HEK293 (cell line): ENCODE measurements around the gene SEC62.

Experiments
- GLIS1 ChIP-seq: fragments of 450-650 bp; formaldehyde crosslinking; IDR thresholded peaks from 2 replicates; pipeline ENCODE4 v1.5.1; 2016; ENCODE audit warnings: missing biosample characterization, missing genetic modification characterization
- MEIS1 ChIP-seq: sonication (generic); formaldehyde crosslinking; IDR thresholded peaks from 2 replicates; pipeline ENCODE4 v1.8.1; 2022; ENCODE audit warnings: missing genetic modification reagents, mild to moderate bottlenecking, borderline replicate concordance
- PRDM1 ChIP-seq: fragments of 450-650 bp; formaldehyde crosslinking; IDR thresholded peaks from 2 replicates; pipeline ENCODE4; 2016; ENCODE audit warnings: missing biosample characterization, missing genetic modification characterization
- SALL2 ChIP-seq: fragments of 450-650 bp; formaldehyde crosslinking; IDR thresholded peaks from 2 replicates; pipeline ENCODE4 v1.5.0; 2017; ENCODE audit warnings: missing biosample characterization, mild to moderate bottlenecking, missing genetic modification characterization, borderline replicate concordance
- ZEB2 ChIP-seq: fragments of 450-650 bp; formaldehyde crosslinking; IDR thresholded peaks from 2 replicates; pipeline ENCODE4 v1.5.1; 2016; ENCODE audit warnings: missing biosample characterization, missing genetic modification characterization
- ZFP3 ChIP-seq: fragments of 450-650 bp; formaldehyde crosslinking; IDR thresholded peaks from 2 replicates; pipeline ENCODE4 v1.5.1; 2016; ENCODE audit warnings: low read depth, missing biosample characterization, missing genetic modification characterization
- ZNF114 ChIP-seq: fragments of 450-650 bp; formaldehyde crosslinking; IDR thresholded peaks from 2 replicates; pipeline ENCODE4 v1.5.0; 2017; ENCODE audit warnings: missing biosample characterization, missing genetic modification characterization
- ZNF121 ChIP-seq: fragments of 450-650 bp; formaldehyde crosslinking; IDR thresholded peaks from 2 replicates; pipeline ENCODE4 v1.5.1; 2016; ENCODE audit warnings: missing biosample characterization, missing genetic modification characterization
- ZNF146 ChIP-seq: fragments of 450-650 bp; formaldehyde crosslinking; IDR thresholded peaks from 2 replicates; pipeline ENCODE4 v1.5.1; 2016; ENCODE audit warnings: missing biosample characterization, missing genetic modification characterization
- ZNF19 ChIP-seq: fragments of 450-650 bp; formaldehyde crosslinking; IDR thresholded peaks from 2 replicates; pipeline ENCODE4; 2016; ENCODE audit warnings: missing biosample characterization, missing genetic modification characterization, low read depth
- ZNF302 ChIP-seq: fragments of 450-650 bp; formaldehyde crosslinking; IDR thresholded peaks from 2 replicates; pipeline ENCODE4 v1.5.1; 2016; ENCODE audit warnings: missing biosample characterization, missing genetic modification characterization, low read depth
- ZNF391 ChIP-seq: fragments of 450-650 bp; formaldehyde crosslinking; IDR thresholded peaks from 2 replicates; pipeline ENCODE4 v1.5.1; 2016; ENCODE audit warnings: low read depth, missing biosample characterization, missing genetic modification characterization, borderline replicate concordance
- ZNF423 ChIP-seq: fragments of 450-650 bp; formaldehyde crosslinking; IDR thresholded peaks from 2 replicates; pipeline ENCODE4 v1.5.1; 2016; ENCODE audit warnings: missing biosample characterization, missing genetic modification characterization
- ZNF555 ChIP-seq: fragments of 450-650 bp; formaldehyde crosslinking; conservative IDR thresholded peaks from 2 replicates; pipeline ENCODE4 v1.5.1; 2017; ENCODE audit warnings: missing biosample characterization, mild to moderate bottlenecking, missing genetic modification characterization, inconsistent platforms
- ZNF560 ChIP-seq: fragments of 450-650 bp; formaldehyde crosslinking; IDR thresholded peaks from 2 replicates; pipeline ENCODE4 v1.5.1; 2017; ENCODE audit warnings: missing biosample characterization, missing genetic modification characterization, borderline replicate concordance
- ZNF629 ChIP-seq: fragments of 450-650 bp; formaldehyde crosslinking; IDR thresholded peaks from 2 replicates; pipeline ENCODE4 v1.5.1; 2017; ENCODE audit warnings: missing biosample characterization, missing genetic modification characterization
- ZNF660 ChIP-seq: fragments of 450-650 bp; IDR thresholded peaks from 2 replicates; pipeline ENCODE4 v1.5.1; 2018; ENCODE audit warnings: missing biosample characterization, mild to moderate bottlenecking, missing genetic modification characterization
- ZNF677 ChIP-seq: fragments of 450-650 bp; IDR thresholded peaks from 2 replicates; pipeline ENCODE4 v1.5.0; 2018; ENCODE audit warnings: missing biosample characterization, mild to moderate bottlenecking, missing genetic modification characterization, moderate library complexity
- ZNF707 ChIP-seq: fragments of 450-650 bp; formaldehyde crosslinking; IDR thresholded peaks from 2 replicates; pipeline ENCODE4 v1.5.1; 2016; ENCODE audit warnings: missing biosample characterization, missing genetic modification characterization
- ZSCAN30 ChIP-seq: fragments of 450-650 bp; IDR thresholded peaks from 2 replicates; pipeline ENCODE4 v1.5.1; 2018; ENCODE audit warnings: missing biosample characterization, mild to moderate bottlenecking, missing genetic modification characterization, moderate library complexity
- ZXDB ChIP-seq: fragments of 450-650 bp; formaldehyde crosslinking; IDR thresholded peaks from 2 replicates; pipeline ENCODE4 v1.5.1; 2016; ENCODE audit warnings: missing biosample characterization, missing genetic modification characterization
- TF ChIP-seq, protein P1 (sequence below): fragments of 450-650 bp; formaldehyde crosslinking; IDR thresholded peaks from 2 replicates; pipeline ENCODE4 v1.5.1; 2016; ENCODE audit warnings: missing biosample characterization, missing genetic modification characterization
- TF ChIP-seq, protein P2 (sequence below): fragments of 450-650 bp; formaldehyde crosslinking; IDR thresholded peaks from 2 replicates; pipeline ENCODE4 v1.5.1; 2016; ENCODE audit warnings: missing biosample characterization, missing genetic modification characterization
- TF ChIP-seq, protein P3 (sequence below): fragments of 450-650 bp; formaldehyde crosslinking; IDR thresholded peaks from 2 replicates; pipeline ENCODE4 v1.5.1; 2016; ENCODE audit warnings: missing biosample characterization, missing genetic modification characterization
- TF ChIP-seq, protein P4 (sequence below): fragments of 450-650 bp; formaldehyde crosslinking; IDR thresholded peaks from 2 replicates; pipeline ENCODE4 v1.5.1; 2016; ENCODE audit warnings: missing biosample characterization, missing genetic modification characterization
- TF ChIP-seq, protein P5 (sequence below): fragments of 450-650 bp; IDR thresholded peaks from 2 replicates; pipeline ENCODE4 v1.5.1; 2018; ENCODE audit warnings: missing biosample characterization, missing genetic modification characterization
- TF ChIP-seq, protein P6 (sequence below): fragments of 450-650 bp; formaldehyde crosslinking; IDR thresholded peaks from 2 replicates; pipeline ENCODE4 v1.5.1; 2016; ENCODE audit warnings: missing biosample characterization, missing genetic modification characterization
- TF ChIP-seq, protein P7 (sequence below): fragments of 450-650 bp; formaldehyde crosslinking; optimal IDR thresholded peaks from 2 replicates; pipeline ENCODE3; 2016; ENCODE audit warnings: missing biosample characterization, mild to moderate bottlenecking, missing genetic modification characterization
- TF ChIP-seq, protein P8 (sequence below): fragments of 450-650 bp; formaldehyde crosslinking; IDR thresholded peaks from 2 replicates; pipeline ENCODE4 v1.5.1; 2016; ENCODE audit warnings: missing biosample characterization, missing genetic modification characterization

SEC62 gene

DNA sequence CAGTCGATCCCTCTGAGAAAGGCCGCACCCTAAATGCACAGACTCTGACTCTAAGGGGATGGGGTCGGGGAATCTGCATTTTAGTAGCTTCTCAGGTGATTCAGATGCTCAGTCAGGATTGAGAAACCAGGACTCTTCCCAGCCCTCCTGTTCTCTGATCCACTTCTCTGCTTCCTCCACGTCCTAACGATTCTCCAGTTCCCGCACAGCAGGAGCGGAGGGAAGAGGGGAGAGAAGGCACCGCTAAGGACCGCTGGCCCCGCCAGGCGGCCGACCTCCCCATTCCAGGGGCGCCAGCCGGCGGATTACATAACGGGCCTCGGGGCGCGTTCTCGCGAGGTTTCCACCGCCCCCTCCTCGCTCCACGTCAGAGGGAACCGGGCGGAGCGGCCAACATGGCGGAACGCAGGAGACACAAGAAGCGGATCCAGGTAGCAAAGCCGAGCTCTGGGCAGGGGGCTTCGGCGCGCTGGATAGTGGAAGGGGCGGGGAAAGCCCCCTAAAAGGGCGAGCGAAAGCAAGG, at the start of gene SEC62 (continued):
- TF ChIP-seq ZNF677 (no peak), ZNF555 (tag by site-specific recombination) (no peak), ZNF302 (tag by site-specific recombination) (no peak), ZNF121 (tag by site-specific recombination) (no peak), ZNF629 (tag by site-specific recombination) (peak; percentile 87), ZNF19 (tag by site-specific recombination) (no peak), ZNF391 (tag by site-specific recombination) (0 out of 2 replicates have a peak, but pooled peaks have one; percentile 33), ZNF560 (tag by site-specific recombination) (no peak), ZNF660 (tag by site-specific recombination) (peak; percentile 82; the same call in 1 of the 2 replicates), GLIS1 (tag by site-specific recombination) (peak; percentile 51), ZNF146 (tag by site-specific recombination) (no peak), ZNF114 (tag by site-specific recombination) (no peak), ZXDB (tag by site-specific recombination) (peak; percentile 99), SALL2 (tag by site-specific recombination) (no peak), ZNF423 (tag by site-specific recombination) (peak; percentile 72; the same call in 1 of the 2 replicates), ZSCAN30 (tag by site-specific recombination) (peak; percentile 77), ZFP3 (tag by site-specific recombination) (no peak), ZNF707 (tag by site-specific recombination) (no peak), PRDM1 (tag by site-specific recombination) (peak; percentile 8; the same call in 1 of the 2 replicates), ZEB2 (tag by site-specific recombination) (peak; percentile 89), MEIS1 (CRISPR knock-in tag) (no peak)
- TF ChIP-seq, protein P1, sequence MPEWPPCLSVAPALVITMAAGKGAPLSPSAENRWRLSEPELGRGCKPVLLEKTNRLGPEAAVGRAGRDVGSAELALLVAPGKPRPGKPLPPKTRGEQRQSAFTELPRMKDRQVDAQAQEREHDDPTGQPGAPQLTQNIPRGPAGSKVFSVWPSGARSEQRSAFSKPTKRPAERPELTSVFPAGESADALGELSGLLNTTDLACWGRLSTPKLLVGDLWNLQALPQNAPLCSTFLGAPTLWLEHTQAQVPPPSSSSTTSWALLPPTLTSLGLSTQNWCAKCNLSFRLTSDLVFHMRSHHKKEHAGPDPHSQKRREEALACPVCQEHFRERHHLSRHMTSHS (tag by site-specific recombination), result no peak
- TF ChIP-seq, protein P2, sequence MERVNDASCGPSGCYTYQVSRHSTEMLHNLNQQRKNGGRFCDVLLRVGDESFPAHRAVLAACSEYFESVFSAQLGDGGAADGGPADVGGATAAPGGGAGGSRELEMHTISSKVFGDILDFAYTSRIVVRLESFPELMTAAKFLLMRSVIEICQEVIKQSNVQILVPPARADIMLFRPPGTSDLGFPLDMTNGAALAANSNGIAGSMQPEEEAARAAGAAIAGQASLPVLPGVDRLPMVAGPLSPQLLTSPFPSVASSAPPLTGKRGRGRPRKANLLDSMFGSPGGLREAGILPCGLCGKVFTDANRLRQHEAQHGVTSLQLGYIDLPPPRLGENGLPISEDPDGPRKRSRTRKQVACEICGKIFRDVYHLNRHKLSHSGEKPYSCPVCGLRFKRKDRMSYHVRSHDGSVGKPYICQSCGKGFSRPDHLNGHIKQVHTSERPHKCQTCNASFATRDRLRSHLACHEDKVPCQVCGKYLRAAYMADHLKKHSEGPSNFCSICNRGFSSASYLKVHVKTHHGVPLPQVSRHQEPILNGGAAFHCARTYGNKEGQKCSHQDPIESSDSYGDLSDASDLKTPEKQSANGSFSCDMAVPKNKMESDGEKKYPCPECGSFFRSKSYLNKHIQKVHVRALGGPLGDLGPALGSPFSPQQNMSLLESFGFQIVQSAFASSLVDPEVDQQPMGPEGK (tag by site-specific recombination), result peak; percentile 87
- TF ChIP-seq, protein P3, sequence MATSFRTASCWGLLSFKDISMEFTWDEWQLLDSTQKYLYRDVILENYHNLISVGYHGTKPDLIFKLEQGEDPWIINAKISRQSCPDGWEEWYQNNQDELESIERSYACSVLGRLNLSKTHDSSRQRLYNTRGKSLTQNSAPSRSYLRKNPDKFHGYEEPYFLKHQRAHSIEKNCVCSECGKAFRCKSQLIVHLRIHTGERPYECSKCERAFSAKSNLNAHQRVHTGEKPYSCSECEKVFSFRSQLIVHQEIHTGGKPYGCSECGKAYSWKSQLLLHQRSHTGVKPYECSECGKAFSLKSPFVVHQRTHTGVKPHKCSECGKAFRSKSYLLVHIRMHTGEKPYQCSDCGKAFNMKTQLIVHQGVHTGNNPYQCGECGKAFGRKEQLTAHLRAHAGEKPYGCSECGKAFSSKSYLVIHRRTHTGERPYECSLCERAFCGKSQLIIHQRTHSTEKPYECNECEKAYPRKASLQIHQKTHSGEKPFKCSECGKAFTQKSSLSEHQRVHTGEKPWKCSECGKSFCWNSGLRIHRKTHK (tag by site-specific recombination), result no peak
- TF ChIP-seq, protein P4, sequence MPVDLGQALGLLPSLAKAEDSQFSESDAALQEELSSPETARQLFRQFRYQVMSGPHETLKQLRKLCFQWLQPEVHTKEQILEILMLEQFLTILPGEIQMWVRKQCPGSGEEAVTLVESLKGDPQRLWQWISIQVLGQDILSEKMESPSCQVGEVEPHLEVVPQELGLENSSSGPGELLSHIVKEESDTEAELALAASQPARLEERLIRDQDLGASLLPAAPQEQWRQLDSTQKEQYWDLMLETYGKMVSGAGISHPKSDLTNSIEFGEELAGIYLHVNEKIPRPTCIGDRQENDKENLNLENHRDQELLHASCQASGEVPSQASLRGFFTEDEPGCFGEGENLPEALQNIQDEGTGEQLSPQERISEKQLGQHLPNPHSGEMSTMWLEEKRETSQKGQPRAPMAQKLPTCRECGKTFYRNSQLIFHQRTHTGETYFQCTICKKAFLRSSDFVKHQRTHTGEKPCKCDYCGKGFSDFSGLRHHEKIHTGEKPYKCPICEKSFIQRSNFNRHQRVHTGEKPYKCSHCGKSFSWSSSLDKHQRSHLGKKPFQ, result no peak; the same call in 1 of the 2 replicates
- TF ChIP-seq, protein P5, sequence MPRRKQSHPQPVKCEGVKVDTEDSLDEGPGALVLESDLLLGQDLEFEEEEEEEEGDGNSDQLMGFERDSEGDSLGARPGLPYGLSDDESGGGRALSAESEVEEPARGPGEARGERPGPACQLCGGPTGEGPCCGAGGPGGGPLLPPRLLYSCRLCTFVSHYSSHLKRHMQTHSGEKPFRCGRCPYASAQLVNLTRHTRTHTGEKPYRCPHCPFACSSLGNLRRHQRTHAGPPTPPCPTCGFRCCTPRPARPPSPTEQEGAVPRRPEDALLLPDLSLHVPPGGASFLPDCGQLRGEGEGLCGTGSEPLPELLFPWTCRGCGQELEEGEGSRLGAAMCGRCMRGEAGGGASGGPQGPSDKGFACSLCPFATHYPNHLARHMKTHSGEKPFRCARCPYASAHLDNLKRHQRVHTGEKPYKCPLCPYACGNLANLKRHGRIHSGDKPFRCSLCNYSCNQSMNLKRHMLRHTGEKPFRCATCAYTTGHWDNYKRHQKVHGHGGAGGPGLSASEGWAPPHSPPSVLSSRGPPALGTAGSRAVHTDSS (tag by site-specific recombination), result no peak
- TF ChIP-seq, protein P6, sequence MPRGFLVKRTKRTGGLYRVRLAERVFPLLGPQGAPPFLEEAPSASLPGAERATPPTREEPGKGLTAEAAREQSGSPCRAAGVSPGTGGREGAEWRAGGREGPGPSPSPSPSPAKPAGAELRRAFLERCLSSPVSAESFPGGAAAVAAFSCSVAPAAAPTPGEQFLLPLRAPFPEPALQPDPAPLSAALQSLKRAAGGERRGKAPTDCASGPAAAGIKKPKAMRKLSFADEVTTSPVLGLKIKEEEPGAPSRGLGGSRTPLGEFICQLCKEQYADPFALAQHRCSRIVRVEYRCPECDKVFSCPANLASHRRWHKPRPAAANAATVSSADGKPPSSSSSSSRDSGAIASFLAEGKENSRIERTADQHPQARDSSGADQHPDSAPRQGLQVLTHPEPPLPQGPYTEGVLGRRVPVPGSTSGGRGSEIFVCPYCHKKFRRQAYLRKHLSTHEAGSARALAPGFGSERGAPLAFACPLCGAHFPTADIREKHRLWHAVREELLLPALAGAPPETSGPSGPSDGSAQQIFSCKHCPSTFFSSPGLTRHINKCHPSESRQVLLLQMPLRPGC (tag by site-specific recombination), result peak; percentile 47
- TF ChIP-seq, protein P7, sequence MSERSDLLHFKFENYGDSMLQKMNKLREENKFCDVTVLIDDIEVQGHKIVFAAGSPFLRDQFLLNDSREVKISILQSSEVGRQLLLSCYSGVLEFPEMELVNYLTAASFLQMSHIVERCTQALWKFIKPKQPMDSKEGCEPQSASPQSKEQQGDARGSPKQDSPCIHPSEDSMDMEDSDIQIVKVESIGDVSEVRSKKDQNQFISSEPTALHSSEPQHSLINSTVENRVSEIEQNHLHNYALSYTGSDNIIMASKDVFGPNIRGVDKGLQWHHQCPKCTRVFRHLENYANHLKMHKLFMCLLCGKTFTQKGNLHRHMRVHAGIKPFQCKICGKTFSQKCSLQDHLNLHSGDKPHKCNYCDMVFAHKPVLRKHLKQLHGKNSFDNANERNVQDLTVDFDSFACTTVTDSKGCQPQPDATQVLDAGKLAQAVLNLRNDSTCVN (tag by site-specific recombination), result peak; percentile 83
- TF ChIP-seq, protein P8, sequence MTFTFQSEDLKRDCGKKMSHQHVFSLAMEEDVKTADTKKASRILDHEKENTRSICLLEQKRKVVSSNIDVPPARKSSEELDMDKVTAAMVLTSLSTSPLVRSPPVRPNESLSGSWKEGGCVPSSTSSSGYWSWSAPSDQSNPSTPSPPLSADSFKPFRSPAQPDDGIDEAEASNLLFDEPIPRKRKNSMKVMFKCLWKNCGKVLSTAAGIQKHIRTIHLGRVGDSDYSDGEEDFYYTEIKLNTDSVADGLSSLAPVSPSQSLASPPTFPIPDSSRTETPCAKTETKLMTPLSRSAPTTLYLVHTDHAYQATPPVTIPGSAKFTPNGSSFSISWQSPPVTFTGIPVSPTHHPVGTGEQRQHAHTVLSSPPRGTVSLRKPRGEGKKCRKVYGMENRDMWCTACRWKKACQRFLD (tag by site-specific recombination), result no peak
